ENCODE data around the gene TMEM255B.
"Not testable (repeated sequence)": the region's sequence is repeated elsewhere in the genome, so short reads cannot be mapped to it uniquely, and the experiment has no call there.

The TMEM255B gene

DNA sequence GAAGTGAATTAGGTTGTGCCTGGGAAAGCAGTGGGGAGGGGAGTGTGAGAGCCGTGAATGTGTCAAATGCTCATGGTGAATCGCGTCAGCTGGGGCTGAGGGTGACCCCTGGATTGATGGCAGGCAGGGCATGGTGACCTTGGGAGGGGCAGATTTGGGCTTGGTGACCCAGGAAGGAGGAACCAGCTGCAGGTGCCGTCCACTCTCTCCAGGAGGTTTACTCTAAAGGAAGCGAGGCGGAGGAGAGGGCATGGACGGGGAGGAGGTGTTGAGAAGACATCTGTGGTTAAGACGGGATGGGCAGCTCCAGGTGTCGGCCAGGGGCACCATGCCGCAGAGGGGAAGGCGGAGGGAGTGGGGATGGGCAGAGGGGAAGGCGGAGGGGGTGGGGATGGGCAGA is 28.7 kb downstream of the TMEM255B start:
- no peak for DNase-seq (ENCODE audit: low read depth)

DNA sequence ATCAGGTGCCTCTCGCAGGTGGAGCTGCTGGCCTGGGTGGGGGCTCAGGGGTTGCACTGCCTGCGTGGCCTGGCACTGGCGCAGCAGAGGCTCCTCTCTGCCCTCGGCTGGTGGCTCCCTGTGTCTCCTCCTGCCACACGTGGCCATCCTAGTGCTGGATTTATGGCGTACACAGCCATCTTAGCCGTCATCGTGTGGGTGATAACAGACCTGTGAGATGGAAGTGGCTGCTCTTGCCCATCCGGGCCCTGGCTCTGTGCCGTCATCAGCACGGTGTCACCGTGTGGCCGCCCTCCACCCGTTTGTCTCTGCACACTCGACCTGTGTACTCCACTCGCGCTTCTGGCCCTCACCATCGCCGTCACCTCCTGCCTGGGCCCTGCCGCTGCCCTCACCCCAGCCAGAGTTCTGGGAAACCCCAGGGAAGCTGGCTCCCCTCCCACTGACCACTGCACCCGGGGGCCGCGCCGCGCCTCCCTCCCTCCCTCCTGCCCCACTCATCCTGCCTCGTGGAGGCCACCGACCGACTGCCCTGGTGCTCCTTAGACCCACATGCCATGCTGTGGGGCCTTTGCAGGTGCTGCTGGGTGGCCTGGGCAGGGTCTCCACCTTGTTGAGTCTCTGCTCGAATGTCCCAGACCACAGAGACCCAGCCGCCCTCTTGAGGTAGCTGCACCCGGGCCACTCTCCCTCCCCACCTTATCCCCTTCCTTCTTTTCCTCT is 29.5 kb downstream of the TMEM255B start:
- no peak for DNase-seq (ENCODE audit: low read depth)

DNA sequence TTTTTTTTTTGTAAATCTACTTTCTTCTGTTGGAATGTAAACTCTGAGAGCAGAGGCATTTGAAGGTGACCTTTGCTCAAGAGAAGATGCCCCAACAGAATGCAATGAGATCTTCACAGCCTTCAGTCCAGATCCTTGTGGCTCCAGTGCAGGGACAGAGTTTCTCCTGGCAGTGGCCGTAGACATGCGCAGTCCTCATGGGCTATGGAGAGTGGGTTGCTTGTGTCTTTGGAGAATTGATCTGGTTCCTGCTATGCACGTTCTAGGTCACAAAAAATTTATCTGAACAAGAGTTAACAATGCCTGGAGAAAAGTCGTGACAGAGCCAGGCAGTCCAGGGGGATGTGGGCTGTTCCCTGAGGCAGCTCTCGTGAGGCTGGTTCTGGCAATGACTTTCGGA is 30.1 kb downstream of the TMEM255B start:
- no peak for DNase-seq (ENCODE audit: low read depth)

DNA sequence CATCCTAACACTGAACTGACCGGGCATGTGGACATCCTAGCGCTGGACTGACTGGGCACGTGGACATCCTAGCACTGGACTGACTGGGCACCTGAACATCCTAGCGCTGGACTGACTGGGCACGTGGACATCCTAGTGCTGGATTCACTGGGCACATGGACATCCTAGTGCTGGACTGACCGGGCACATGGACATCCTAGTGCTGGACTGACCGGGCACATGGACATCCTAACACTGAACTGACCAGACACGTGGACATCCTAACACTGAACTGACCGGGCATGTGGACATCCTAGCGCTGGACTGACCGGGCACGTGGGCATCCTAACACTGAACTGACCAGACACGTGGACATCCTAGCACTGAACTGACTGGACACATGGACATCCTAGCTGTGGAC is 30.9 kb downstream of the TMEM255B start:
- DNase-seq (ENCODE audit: low read depth), result not testable (repeated sequence)

DNA sequence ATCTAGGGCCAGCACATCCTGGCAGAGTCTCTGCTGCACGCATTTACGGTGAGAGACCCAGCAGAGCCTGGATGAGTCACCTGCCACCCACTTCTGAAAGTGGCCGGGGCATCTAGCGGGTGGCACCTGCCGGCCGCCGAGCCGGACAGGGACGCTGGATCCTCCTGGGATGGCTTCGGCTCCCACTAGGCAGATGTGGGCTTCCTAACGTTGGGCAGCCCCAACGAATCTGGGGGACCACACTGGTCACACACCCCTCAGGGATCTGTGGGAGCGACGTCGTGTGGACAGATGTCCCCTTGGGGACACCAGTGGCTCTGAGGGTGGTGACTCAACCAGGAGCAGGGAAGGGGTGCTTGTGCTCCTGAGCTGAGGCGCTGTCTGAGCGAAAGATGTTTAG is 32.2 kb downstream of the TMEM255B start:
- no peak for DNase-seq (ENCODE audit: low read depth)

DNA sequence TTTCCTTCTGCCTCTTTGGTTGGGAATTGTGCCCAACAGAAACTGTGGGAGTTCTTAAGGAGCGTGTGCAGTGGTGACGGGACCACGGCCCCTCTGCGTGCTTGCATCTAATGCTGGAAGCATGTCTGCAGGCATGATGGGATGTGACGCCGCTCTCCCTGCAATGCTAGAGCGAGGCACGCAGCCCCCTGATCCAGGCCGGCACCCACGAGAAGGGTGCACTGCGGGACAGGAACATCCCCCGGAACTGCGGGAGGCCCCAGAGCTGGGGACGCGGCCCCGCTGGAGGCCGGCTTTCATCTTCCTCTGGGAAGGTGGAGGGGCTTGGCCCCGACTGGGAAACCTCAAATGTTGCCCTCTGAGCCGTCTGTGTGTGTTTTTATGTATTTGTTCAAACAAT is 32.7 kb downstream of the TMEM255B start:
- DNase-seq (ENCODE audit: low read depth), result no peak

DNA sequence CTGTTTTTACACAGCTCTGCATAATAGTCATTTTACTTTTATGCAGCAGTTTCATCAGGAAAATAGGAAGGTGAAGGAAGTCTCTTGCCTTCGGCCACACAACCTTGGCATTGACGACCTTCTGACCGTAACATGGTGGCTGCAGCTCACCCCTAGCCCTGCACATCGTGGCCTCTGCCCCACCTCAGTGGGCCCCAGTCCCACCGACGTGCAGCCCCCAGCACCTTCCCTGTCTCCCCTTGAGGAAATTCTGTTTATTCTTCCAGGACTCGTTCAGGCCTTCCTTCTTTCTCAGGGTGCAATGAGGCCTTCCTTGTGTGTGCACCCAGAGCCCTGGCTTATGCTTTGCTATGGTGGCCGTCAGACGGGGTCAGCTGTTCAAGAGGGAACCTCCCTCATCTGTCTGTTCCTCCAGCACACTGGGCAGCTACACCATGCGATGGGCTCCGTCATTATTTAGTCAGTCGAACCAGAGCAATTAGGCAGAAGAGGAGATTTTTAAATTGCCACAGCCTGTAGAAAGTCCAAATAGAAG is 33.3 kb downstream of the TMEM255B start:
- no peak for DNase-seq (ENCODE audit: low read depth)

DNA sequence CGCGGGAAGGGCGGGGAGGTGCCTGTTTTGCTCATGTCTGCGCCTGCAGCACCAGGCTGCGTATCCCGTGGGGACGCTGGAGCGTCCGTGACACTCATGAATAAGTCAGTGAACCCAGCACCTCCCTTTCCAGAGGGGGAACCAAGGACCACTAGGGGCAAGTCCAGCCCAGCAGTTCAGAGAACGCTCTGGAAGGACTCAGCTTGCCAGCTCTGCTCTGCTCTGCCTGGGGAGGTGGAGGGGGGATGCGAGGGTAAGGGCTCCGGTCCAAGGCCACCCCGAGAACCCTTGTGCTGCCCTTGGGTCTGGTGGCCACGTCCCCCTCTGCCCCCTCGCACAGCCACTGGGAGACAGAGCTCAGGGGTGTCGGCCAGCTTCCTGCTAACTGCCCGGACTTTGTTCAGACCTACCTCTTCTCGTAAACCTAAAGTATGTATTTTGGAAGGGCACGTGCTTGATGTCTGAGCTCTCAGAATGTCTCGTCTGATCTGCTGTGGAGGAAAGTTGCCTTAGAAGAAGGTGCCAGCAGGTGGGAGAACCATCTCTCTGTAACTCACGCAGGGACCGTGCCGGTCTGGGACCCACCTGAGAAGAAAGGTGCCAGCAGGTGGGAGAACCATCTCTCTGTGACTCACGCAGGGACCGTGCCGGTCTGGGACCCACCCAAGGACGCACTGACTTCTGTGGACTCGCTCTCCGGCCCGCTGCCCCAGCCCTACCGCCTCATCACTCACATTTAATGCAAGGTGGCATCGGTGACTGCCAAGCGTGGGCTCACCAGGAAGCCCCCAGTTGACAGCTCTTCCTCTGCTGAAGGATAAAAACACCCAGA is 34.1 kb downstream of the TMEM255B start:
- DNase-seq (ENCODE audit: low read depth), result no peak

DNA sequence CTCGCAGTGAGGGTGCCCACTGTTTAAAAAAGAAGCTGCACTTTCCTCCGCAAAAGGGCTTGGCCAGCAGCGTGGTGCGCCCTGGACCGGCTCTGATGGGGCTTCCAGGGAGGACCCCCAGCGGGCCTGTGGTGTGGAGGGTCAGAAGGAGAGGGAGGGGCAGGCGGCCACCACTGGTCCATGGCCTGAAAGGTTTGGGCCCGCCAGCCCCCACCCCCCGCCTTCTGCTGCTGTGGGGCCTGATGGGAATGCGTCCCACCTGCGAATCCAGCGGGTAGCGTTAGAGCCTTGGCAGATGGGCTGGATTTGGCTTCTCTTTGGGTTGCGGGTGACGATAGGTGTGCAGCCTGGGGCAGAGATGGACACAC is 34.7 kb downstream of the TMEM255B start:
- DNase-seq (ENCODE audit: low read depth), result no peak

DNA sequence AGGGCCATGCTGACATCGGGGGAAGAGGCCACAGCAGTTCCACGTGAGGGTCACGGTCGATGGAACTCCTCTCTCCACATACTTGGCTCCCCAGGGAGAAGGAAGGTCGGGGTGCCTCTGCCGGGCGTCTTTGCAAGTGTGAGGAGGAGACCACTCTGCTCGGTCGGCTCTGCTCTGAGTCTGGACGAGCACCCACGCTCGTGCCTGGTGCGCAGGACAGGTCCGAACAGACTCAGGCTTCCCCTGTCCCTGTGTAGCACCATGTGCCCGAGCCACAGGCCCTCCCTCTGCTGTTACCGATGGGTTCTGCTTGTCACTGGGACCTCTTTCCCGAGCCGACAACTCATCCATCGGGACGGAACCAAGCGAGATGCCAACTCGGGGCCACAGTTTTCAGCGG is 35.1 kb downstream of the TMEM255B start:
- no peak for DNase-seq (ENCODE audit: low read depth)

DNA sequence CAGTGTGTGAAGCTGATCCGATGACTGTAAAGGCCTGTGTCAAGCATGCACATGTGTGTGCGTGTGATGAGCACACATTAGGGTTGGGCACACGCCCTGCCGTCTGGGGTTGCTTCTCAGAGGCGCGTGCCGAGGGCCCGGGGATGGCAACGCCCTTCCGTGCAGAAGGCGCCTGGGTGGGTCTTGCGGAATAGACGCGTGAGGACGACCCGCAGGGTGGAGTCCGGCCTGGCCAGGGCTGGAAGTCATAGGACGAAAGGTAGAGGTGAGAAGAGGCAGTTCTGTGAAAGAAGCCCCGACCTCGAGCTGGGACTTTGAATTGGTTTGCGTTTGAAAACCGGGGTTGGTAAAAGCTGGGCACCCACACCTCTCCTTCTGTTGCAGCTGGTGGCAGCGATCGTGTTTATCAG is 35.7 kb downstream of the TMEM255B start:
- DNase-seq (ENCODE audit: low read depth), result no peak

DNA sequence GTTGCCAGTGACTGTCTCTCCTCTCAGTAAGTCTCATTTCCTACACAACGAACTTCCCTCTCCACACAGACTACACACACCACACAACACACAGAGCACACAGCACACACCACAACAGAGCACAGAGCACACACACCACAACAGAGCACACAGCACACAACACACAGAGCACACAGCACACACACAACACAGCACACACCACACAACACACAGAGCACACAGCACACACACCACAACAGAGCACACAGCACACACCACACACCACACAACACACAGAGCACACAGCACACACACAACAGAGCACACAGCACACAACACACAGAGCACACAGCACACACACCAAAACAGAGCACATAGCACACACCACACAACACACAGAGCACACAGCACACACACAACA is 36.3 kb downstream of the TMEM255B start:
- DNase-seq (ENCODE audit: low read depth), result not testable (repeated sequence)

DNA sequence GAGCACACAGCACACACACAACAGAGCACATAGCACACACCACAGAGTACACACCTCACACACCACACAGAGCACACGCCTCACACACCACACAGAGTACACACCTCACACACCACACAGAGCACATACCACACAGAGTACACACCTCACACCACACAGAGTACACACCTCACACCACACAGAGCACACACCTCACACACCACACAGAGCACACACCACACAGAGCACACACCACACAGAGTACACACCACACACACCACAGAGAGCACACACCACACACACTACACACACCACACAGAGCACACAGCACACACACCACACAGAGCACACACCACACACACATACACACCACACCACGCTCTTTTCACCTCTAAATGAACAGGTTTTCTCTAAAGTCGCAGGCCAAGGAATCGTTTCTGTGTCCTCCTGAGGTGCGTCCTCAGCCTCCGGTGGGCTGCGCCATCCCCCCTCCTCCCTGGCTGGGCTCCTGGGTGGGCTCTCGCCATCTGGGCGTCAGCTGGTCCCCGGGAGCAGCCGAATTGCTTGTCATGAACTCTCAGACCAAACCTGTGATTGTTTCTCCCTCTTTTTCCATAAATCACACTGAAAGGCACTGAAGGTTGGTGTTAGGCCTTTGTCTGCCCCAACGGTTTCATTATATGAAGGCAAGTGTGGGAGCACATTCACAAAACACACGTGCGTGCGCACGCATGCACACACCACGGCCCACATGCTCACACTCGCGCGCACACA is 37.4 kb downstream of the TMEM255B start:
- DNase-seq (ENCODE audit: low read depth), result no peak

DNA sequence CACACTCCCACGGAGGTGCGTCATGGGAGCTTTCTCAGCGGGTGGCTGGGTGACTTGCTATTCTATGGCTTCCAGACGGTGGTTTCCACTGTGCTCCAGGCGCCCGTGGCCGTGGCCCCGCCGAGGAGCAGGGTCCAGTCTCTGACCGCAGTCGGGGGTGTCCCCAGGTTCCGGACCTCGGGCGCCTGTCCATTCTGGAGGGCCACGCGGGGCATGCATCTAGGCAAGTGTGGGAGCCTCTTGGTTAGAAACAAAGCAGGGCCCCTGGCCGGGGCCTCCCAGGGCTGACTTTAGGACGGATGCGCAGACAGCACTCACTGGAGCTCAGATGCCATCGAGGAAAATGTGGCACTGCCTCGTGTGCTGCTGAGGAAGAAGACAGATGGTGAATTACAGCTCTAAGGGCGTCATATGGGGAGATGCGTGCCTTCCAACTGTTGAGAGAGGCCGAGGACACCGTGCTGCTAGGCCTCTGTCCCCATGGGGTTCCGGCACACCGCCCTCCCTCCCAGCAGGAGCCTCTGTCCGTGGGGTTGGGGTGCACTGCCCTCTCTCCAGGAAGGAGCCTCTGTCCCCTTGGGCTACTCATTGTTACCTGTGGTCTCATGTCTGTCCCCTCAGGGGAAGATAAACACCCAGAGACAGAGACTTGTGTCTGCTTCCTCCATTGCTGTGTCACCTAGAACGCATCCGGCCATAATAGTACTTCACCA is 38.1 kb downstream of the TMEM255B start:
- no peak for DNase-seq (ENCODE audit: low read depth)

DNA sequence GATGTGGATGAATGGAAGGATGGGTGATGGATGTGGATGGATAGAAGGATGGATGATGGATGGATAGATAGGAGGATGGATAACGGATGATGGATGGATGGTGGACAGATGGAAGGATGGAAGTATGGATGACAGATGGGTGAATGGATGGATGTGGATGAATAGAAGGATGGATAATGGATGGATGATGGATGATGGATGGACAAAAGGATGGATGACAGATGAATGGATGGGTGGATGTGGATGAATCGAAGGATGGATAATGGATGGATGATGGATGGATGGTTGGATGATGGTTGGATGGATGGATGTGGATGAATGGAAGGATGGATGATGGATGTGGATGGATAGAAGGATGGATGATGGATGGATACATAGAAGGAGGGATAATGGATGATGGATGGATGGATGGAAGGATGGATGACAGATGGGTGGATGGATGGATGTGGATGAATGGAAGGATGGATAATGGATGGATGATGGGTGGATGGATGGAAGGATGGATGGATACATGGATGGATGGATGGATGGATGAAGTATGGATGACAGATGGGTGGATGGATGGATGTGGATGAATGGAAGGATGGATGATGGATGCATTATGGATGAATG is 39.3 kb downstream of the TMEM255B start:
- DNase-seq (ENCODE audit: low read depth), result no peak

DNA sequence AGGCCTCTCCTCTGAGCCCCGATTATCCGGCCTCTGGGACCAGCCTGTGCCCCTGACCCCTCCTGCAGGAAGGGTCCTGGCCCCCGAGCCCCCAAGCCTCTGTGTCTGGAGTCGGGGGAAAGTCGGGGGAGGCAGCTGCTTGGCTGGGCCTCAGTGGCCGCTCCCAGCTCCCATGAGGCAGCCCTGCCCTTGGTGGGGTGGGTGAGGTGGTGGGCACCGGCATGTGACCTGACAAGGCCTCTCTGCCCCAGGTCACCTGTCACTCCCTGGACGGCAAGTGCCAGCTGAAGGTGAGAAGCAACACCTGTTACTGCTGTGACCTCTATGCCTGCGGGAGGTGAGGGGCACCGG is 41.5 kb downstream of the TMEM255B start:
- DNase-seq (ENCODE audit: low read depth), result no peak

DNA sequence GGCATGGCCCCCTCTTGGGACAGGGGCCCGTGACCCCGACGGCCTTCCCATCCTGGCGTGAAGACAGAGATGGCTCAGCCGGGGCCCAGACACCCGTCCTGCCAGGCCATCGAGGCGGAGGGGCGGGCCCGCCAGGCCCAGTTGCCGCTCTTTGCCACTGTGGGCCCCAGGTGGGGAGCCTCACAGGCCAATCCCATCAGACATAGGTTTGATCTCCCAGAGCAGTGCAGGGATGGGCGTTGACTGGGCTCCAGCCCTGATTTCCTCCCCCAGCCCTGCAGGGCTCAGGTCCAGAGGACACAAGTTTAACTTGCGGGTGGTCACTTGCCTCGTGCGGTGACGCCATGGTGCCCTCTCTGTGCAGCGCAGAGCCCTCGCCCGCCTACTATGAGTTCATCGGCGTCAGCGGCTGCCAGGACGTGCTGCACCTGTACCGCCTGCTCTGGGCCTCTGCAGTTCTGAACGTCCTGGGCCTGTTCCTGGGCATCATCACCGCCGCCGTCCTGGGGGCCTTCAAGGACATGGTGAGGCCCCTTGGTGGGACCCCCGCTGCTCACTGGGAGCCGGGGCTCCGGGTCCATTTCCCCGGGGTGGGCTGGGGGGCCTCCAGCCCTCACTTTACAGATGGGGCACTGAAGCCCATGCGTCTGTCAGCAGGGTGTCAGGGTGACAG is 42.4 kb downstream of the TMEM255B start:
- no peak for DNase-seq (ENCODE audit: low read depth)

DNA sequence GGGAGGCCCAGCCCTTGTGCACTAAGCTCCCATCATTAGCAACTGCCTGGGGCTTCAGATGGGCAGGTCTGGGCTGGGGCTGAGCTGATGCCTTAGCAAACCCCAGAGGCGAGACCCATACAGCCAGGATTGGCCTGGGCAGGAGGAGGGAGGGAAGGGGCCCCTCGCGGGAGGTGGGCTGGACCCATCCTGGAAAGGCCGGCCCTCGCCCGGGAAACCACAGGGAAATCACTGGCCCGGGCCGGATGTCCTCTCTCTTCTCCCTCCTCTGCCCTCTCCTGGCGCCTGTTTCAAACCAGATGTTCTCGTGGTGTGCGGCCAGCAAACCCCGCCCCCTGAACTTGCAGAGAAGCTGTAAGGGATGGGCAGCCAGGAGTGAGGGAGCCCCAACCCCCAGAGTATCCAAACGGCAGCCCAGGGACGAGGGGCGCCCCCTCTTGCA is 43.1 kb downstream of the TMEM255B start:
- DNase-seq (ENCODE audit: low read depth), result no peak

DNA sequence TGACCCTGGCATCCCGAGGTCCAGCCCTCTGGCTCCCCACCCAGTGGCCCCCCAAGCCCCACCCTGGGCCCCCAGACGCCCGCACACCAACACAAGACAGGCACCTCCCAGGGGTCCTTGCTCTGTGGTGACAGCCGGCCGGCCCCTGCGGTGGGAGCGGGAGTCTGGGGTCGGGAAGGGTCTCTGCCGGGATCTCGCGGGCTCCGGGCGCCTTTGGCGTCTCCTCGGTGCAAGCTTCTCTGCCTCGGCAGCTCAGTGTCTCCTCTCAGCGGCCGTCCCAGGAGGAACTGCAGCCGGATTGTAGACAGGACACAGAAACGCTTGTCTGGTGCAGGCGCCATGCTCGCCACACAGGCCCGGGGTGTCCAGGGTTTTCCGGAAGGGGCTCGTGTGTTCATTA is 43.7 kb downstream of the TMEM255B start:
- DNase-seq (ENCODE audit: low read depth), result no peak

DNA sequence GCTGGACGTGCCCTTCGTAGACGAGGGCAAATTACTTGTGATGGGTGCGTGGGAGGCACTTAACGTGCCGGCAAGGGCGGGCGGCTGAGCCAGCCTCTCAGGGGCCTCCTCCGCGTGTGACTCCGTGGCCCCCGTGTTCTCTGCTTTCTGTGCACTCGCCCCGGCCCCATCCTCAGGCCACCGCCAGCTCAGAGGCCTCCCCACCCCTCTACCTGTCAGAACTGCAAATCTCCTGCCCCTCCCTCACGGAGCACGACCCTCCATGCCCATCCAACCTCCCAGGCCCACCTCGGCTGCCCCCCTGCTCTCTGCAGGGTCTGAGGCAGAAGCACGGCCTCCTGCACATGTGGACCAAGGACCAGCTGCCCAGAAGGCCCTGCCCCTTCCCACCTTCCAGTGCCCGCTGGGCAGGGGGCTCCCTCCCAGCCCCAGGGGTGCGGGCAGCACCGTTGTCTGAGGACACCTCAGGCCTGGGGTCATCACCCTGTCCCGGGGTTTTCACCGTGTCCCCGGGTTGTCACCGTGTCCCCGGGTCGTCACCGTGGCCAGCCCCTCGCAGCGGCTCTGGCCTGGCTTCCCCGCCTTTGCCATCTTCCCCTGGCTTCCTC is 44.5 kb downstream of the TMEM255B start:
- no peak for DNase-seq (ENCODE audit: low read depth)
